ENCODE results near the gene CSMD2.

Gene CSMD2

GRCh38 chr1:33990281-33990680 lies 174.7 kb downstream of the CSMD2 start:
- DNase-seq = no peak

- DNase-seq = no peak
Measured at GRCh38 chr1:33988161-33988560, 176.9 kb downstream of the CSMD2 start.

- no peak for DNase-seq
Measured at GRCh38 chr1:33986390-33987095, 178.5 kb downstream of the CSMD2 start.

DNA sequence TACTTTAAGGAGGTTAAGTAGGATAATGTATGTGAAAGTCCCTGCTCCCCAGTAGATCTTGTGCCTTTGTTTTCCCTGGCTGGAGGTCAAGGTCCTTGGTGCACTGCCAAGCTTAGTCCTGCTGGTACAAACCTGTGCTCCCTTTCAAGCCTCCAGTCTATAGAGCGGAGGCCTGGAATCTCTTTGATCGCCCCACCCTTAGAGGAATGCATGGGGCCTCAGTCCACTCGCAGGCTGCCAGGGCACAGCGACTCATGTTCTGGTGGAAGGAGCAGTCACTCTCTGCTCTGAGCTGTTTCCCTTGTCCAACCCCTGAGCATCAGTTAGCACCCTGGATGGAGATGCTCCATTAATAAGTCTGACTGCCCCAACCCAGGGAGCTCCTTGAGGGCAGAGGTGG lies 179.4 kb downstream of the CSMD2 start:
- DNase-seq = no peak

- no peak for DNase-seq
Measured at GRCh38 chr1:33984906-33985565, 180.0 kb downstream of the CSMD2 start.

DNA sequence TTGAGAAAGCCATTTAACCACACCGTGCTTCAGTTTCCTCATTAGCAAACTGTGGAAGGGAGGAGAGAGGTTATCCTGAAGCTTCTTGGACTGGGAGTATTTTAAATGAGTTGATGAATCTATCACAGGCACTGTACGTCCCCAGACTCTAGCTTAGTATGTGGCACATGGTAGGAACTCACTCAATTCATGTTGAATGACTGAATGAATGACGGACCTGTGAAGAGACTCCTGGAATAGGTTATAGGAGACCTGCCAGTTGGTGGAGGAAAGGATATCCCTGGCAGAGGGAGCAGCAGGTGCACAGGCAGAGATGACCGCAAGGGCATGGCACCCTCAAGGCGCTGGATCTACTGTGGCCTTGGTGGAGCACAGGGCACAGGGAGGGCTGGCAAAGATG lies 182.6 kb downstream of the CSMD2 start:
- DNase-seq = no peak

DNA sequence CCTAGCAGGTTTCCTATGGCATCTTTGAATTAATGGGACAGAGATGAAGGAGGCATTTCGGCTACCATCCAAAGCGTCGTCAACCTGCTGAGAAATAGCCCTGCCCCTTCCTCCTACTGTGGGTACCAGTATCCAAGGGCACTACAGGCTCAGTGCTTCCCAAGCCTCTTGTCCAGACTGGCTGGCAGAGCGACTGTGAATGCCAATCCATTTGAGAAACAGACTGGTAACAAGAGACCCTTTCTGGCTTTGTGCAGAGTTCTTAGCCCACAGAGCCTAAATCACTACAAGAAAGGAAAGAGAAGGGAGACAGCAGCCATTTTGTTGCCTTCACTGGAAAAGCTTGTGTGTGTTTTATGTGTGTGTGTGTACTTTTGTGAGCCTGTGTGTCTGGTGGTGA lies 185.7 kb downstream of the CSMD2 start:
- DNase-seq = no peak

DNA sequence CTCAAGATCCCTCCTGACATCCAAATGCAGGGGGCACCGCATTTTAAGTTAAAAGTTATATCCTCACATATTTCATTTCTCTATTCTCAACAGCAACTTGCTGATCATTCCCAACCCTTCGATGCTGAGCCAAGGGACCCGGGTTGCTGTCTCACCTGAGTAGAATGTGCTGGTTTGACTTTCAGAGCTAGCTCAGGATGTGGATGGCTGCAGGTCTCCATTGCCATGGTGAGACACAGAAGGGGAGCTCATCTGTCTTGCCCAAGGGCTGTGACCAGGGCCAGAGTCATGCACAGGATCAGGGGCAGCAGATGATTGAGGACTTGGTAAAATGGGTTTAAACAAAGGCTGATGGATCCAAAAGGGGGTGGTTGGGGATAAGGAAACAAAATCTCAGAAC lies 189.1 kb downstream of the CSMD2 start:
- no peak for DNase-seq

DNA sequence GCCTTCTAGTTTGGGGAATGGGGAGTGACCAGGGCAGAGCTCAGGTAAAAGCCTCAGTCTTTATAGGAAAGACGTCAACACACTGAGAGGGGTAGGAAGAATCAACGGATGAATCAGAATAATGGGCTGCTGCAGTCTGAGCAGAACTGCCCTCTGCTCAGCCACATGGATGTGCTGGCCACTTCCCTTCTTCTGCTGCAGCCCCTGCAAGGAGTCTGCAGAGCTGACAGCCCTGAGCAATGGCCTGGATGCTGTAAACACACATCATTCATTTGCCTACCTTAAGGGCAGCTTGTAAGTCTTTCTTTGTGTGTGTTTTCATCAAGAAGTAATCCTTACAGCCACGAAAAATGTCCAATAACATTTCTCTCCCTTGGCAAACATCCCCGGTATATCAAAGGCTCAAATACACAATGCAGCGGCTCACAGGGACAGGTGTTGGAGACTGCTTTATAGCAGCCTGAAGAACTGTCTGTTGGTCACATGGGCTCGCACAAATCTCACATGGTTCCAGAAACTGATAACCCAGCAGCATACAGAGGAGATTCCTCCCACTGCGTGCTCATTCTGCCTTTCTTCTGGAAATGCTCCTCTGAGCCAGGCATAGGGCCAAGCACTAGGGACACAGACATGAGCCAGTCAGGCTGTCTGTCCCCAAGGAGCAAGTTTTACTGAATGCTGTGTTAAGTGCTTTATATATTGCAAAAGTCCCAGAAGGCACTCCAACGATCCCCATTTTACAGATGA lies 191.1 kb downstream of the CSMD2 start:
- DNase-seq = no peak

DNA sequence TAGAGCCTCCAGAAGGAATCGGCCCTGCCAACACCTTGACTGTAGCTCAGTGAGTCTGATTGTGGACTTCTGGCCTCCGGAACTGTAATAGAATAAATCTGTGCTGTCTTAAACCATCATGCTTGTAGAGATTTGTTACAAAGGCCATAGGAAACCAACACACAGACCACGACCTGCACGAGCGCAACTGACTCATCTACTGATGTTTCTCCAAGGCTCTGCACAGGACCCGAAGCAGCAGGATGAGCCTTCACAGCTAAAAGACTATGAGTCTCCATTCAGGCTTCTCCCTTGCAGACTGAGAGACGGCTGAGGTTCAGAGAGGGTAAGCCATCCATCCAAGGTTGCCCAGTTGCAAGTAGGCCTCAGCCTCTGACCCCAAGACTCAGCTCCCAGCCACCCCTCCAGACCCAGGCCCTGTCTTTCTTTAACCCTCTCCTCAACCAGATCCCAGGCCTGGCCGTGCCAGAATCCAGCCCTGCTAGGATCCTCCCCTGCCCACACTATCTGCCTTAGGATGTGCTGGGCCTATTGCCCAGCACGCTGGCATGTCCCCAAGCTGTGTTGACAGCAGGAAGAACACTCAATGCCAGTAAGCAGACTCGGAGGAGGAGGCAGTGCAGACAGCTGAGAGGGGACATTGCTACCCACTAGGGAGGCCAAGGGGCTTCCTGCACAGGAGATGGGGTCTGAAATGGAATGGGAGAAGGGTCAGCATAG lies 192.2 kb downstream of the CSMD2 start:
- no peak for DNase-seq

DNA sequence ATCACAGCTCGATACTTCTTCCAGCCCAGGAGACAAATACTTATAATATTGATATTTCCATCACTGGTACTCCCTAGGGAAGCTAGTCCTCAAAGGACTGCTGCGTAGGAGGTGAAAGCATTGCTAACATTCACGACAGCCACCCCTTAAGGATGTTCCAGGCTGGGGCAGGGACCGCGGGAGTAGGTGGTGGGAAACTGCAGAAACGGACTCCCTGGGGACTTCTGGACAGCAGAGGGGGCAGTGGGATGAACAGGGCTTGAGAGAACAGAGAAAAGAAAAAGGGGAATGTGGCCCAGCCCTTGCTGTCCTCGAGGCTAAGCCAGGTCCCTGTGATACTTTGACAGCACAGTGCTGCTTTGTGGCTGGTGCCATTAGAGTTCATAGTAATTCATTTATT lies 193.1 kb downstream of the CSMD2 start:
- no peak for DNase-seq

DNA sequence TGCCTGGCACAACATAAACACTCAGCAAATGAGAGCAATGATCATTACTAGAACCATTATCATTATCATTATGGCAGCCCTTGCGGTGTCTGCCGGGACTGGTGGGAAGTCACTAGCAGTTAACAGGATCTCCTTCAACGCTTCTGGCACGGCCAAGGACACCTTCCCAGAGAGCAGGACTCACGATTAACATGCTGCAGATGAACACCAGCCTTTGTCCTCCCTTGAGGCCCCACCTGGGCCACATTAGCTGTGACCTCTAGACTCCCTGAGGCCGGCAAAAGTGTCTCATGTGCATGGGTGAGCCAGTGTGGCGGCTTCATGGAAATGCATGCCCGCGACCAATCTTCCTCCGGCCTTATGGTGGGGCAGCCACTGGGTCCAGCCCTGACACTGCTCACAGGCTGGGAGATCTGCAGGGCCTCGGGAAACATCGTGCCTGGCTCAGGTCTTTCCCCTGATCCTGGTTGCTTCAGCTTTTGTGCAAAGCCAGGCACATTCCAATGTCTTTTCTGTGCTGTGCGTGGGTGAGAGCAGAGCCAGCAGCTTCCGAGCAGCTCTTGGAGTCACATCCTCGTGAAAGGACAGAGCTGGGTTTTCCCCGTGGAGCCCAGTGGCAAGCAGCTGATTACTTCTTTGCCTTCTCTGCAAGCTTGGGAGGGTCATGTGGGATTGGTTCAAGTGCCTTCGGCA lies 193.9 kb downstream of the CSMD2 start:
- no peak for DNase-seq

DNA sequence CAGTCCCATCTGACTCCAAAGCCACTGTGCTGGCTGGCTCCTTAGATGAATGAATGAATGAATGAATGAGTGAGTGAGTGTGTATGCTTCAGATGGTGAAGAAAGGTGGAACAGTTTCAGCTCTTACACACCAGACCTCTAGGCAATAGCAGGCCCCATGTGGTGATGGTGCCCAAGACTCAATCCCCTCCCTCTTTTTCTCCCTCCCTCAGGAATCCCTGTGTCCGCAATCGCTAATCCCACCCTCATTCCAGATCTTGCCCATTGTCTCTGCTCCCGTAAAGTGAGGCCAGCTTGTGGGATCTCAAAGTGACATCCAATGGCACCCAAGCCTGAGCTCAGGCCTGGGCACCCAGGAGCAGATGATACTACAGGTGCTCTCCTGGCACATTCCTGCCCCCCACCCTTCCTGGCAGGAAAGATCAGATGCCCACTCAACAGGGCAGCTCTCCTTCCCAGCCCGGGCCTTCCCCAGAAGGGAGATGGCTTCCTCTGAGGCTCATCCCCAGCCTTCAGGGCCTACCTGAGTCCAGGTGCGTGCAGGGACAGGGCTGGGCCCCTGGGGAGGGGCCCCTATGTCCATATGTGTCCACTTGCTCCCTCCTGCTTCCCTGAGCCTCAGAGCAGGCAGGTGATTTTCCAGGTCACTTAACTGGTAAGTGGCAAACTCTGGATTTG lies 194.7 kb downstream of the CSMD2 start:
- no peak for DNase-seq

GRCh38 chr1:33966346-33967141 lies 198.5 kb downstream of the CSMD2 start:
- no peak for DNase-seq

GRCh38 chr1:33965086-33965485 lies 199.9 kb downstream of the CSMD2 start:
- DNase-seq = no peak

DNA sequence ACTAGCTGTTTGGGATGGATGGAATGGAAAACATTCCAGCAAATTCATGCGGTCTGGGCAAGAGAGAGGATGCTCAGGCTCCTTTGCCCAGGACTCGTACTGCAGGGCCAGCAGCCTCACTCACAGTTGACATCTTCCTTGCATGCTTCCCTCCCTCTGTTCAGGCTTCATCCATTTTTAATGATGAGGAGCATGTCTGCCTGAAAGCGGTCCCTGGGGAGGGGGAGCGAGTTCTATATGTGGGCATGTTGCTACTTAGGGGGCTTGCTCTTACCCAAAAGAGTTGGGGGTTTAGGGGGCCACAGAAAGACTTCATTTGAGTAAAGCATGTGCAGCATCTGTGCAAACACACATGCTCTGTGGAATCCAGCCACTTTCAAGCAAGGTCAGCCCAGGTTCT lies 203.0 kb downstream of the CSMD2 start:
- DNase-seq = no peak

GRCh38 chr1:33960188-33960895 lies 204.7 kb downstream of the CSMD2 start:
- no peak for DNase-seq

- no peak for DNase-seq
Measured at GRCh38 chr1:33957854-33958253, 207.2 kb downstream of the CSMD2 start.

DNA sequence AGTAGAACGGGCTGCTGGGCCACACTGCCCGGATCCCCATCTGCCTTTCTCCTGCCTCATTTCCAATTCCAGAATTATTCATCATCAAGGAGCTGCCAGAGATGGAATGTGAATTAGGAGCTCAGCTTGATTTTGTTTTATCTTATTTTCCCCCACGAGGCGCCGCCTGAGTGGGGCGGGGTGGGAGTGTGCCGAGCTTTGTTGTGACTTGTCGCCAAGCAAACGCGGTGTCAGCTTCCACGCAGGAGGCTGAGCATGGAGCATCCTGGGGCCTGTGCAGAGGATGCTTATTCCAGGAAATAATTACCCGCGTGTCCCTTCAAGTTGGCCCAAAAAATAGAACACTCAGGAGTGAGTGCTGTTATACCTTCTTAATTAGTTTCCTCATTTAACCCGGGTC lies 209.9 kb downstream of the CSMD2 start:
- no peak for DNase-seq

- DNase-seq = no peak
Measured at GRCh38 chr1:33949570-33949969, 215.5 kb downstream of the CSMD2 start.

- no peak for DNase-seq
Measured at GRCh38 chr1:33948291-33948690, 216.7 kb downstream of the CSMD2 start.

Measured in NCI-H2081 treated with DMSO at 0.1 percent for 48 hours (cell line).